ENCODE data around the gene UBE2V1.

UBE2V1 gene

GRCh38 chr20:50042370-50043313 lies 70.3 kb downstream of the UBE2V1 start:
- no peak for DNase-seq

- no peak for DNase-seq
Measured at GRCh38 chr20:50041246-50041873, 71.6 kb downstream of the UBE2V1 start.

GRCh38 chr20:50040432-50041245 lies 72.3 kb downstream of the UBE2V1 start:
- no peak for DNase-seq

GRCh38 chr20:50039706-50040431 lies 73.1 kb downstream of the UBE2V1 start:
- no peak for DNase-seq

GRCh38 chr20:50038574-50038991 lies 74.4 kb downstream of the UBE2V1 start:
- peak; percentile 19 for DNase-seq

- no peak for DNase-seq
Measured at GRCh38 chr20:50038169-50038568, 74.8 kb downstream of the UBE2V1 start.

GRCh38 chr20:50037575-50037974 lies 75.4 kb downstream of the UBE2V1 start:
- no peak for DNase-seq

GRCh38 chr20:50037123-50037522 lies 75.8 kb downstream of the UBE2V1 start:
- DNase-seq, result no peak

- no peak for DNase-seq
Measured at GRCh38 chr20:50036703-50037102, 76.2 kb downstream of the UBE2V1 start.

- DNase-seq, result no peak
Measured at GRCh38 chr20:50034567-50035180, 78.3 kb downstream of the UBE2V1 start.

GRCh38 chr20:50032955-50033666 lies 79.8 kb downstream of the UBE2V1 start:
- DNase-seq, result no peak
